NCI-H1417 (cell line): ENCODE measurements around the gene SMOC2.
"Not testable (repeated sequence)": the region's sequence is repeated elsewhere in the genome, so short reads cannot be mapped to it uniquely, and the experiment has no call there.

Source experiments
- DNase-seq, 3 experiments: peaks; one replicate each; lab custom pipeline; 2025; lab: John Stamatoyannopoulos, UW

The SMOC2 gene

DNA sequence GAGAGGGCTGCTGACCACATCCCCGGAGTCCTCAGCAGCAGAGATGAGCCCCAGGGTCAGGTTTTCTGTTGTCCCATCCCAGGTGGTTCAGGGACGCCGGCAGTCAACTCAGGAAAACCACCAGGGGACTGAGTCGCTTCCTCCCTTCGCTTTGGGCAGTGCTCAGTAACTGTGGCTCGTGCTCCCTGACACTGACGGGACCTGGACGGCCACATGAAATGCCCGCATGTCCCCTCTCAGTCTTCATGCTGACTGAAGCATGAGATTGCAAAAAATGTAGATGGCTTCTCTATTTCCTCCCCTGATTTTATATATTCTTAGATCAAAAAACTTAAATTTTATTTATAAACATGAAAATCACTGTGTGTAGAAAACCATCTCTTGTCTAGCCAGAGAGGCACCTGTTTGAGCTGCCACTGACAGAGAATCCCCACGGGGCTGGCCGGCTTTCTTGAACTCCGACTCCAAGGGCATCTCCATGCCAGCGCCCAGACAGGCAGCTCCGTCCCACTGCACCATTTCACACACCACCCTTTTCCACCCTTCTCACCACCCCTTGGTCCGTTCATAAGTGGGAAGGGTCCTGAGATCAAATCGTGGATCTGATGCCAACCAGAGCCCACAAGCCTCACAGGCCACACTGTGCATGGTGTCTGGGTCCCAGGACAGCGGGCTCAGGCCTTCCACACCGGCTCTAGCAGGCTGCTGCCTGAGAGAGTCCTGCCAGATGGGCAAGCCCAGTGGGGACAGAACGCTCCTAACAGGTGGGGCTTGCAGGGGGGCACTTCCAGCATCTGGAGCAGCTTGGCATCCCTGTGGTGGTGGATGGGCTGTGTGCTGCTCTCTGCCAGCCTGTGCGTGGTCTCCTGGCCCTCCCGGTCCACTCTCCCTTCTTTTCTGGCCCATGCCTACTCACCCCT is 98.2 kb downstream of the SMOC2 start:
- no peak for DNase-seq

DNA sequence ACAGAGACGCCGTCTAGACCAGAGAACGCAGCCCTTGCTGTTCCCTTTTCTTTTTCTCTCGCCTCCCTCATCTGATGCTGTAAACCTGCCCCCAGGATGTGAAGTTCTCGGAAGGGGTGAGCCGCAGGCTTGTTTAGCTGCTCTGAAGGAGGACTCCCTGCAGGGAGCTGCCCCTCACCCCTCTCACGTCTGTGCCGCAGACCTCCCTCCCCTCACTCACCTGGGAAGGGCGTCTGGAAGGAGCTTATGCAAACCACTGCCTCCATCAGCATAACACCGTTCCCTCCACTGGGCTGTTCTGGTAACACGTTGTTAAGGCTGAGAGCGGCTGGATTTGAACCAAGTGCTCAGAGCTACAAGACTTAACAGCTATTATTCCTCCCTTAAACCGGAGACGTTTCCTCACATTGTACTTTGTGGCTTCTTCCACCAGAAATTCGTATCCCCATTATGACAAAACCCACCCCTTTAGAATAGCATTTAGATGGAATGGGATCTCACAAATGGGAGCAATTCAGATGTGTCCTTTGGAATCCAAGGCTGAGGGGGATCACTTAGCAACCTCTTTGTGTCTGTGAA is 99.8 kb downstream of the SMOC2 start:
- no peak for DNase-seq

- DNase-seq, result no peak
These were observed 100.3 kb downstream of the SMOC2 start for GRCh38 chr6:168541307-168541706.

GRCh38 chr6:168542301-168542700 is 101.3 kb downstream of the SMOC2 start:
- peak in 1 of 3 experiments; percentile 26 for DNase-seq

GRCh38 chr6:168545428-168545827 is 104.4 kb downstream of the SMOC2 start:
- DNase-seq, result no peak

DNA sequence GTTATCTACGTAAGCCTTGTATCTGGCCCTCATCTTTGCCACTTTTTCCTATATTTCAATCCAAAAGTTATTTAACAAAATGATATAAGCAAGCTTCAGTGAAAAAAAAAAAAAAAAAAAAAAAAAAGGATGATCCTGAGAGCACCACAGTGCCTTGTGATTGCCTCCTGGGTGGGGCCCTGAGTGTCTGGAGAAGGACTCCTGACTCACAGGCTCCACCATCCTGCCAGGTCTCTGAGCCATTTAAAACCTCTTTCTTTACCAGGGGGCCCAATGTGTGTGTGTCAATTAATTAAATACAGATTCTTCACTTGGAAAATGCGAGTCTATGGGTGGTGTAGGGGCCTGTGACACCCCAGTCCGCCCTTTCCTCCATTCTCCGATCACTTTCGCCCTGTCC is 105.2 kb downstream of the SMOC2 start:
- no peak for DNase-seq

- DNase-seq, result no peak
These were observed 105.7 kb downstream of the SMOC2 start for GRCh38 chr6:168546730-168547129.

- DNase-seq, result no peak
These were observed 109.3 kb downstream of the SMOC2 start for GRCh38 chr6:168550326-168550725.

DNA sequence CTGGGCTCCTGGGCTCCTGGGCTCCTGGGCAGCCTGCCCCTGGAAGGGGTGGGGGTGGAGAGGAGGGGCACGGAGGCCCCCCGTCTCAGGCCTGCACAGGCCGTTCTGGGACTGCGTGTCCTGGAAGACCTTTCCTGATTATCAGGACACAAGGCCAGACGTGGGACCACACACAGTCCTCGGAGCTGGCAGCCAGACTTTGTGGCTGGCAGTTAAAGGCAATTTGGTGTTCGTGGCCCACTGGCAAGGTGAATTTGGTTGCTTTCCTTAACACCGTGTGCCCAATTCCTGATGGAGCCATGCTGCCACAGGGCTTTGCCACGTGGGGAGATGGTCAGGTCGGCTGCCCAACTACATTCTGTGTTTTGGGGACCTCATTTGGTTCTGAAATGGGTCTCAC is 113.5 kb downstream of the SMOC2 start:
- no peak for DNase-seq

DNA sequence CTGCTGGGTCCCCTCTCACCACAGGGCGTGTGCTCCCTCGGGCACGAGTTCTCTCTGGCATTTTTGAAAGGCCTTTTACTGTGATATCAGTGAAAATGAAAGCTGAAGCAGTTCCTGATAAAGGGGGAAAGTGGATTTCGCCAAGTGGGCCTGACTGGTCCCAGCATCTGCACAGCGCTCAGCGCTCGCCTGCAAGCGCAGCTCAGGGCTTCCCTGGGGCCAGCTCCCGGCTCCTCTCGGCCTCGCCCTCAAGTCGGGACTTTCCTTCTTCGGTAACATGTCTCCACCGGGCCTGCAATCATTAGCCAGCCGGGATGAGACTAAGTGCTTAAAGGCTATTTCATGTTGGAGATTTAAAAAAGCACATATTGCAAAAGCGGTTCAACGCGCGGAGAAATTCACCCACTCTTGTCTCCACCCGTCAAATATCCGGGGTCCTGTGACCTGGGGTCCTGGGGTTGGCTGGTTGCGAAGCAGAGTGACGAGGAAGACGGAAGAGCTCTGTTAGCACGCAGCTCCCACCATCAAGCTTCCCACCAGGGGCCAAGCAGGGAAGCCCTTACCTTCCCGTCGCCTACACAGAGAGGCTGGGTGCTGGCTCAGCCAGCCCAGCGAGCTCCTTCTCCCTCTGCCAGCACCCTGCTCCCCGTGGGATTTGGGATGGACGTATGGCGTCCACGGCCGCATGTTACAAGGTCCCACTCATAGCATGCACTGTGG is 114.1 kb downstream of the SMOC2 start:
- no peak for DNase-seq

DNA sequence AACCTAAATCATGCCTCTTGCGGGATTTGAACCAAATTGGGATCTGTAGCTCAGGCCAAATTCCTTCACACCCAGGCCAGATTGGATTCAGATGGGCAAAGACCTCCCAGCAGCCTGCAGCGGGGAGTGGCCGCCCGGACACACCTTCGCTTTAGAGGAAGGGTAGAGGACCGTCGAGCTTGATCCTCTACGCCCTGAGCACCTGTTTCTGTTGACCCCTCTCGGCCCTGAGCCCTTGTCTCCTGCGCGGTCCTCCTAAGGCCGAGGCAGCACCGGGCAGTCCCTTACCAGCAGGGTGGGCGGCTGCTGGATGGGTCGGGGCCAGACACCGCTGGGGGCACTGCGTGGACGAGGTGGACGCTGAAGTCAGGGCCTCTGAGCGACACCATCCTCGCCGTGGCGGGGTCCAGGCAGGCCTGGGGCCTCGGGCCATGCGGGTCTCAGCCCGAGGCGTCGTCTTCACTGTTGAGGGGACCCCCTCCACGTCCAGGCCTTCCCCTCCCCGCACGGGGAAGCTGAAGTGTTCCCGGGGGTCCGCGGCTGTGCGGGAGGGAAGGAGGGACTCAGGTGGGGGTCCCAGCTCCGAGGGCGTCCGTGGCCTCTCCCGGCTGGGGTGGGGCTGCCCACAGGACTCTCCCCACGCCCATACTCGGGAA is 114.8 kb downstream of the SMOC2 start:
- DNase-seq, result no peak

DNA sequence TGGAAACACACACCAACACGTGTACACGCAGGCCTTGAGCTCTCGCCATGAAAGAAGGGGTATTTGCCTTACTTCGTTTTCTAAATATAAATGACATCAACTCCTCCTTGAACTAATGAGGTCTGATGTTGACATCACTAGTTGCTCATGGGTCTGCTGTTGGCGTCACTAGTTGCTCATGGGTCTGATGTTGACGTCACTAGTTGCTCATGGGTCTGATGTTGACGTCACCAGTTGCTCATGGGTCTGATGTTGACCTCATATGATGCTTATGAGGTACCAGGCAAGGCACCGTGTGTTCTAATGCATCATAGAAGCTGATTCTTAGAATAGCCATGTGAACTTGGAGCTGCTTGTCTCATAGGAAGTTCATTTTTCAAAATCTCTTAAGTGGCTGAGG is 116.5 kb downstream of the SMOC2 start:
- no peak for DNase-seq

DNA sequence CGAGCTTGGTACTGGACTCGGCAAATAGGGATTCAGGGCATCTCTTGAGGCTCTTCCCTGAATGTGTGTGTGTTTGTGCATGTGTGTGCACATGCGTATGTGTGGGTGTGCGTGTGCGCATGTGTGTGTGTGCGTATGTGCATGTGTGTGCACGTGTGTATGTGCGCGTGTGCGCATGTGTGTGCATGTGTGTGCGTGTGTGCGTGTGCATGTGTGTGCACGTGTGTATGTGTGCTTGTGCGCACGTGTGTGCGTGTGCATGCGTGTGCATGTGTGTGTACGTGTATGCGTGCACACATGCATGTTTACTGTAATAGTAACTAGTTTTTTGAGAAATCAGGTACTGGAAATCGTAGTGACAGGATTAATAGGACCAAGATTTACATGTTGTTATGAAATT is 117.7 kb downstream of the SMOC2 start:
- no peak for DNase-seq

GRCh38 chr6:168559574-168560098 is 118.7 kb downstream of the SMOC2 start:
- DNase-seq, result no peak

DNA sequence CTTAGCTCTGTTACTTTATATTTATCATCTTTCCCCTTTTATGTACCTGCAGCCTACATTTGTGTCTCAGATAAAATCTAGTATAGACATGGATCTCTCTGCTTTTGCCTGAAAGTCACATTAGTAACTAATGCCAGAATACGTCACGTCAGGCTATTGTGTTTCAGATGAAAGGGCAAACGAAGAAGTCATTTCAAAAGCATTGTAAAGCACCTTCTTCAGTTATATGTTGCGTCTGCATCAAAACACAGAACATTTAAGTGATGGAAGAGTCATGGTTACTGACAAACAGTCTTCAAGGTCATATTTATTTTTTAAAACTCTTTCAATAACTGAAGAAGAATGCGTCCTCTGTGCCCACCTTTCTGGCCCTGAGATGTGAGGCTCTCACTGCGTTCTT is 119.1 kb downstream of the SMOC2 start:
- no peak for DNase-seq

GRCh38 chr6:168562576-168563151 is 121.7 kb downstream of the SMOC2 start:
- no peak for DNase-seq

DNA sequence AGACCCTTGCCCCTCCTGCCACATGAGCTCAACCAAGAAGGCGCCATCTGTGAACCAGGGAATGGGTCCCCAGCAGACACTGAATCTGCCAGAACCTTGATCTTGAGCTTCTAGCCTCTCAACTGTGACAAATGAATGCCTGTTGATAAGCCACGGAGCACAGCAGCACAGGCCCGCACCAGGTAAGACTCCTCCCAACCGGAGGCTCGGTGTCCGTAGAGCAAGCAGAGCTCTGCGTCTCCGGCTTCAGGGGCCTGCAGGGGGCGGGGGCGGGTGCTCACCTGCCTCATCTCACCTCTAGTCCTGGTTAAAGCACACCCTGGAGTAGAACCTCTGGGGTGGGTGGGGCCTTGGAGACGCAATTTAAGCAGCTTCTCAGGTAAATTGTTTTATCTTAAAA is 122.7 kb downstream of the SMOC2 start:
- no peak for DNase-seq

- no peak for DNase-seq
These were observed 124.1 kb downstream of the SMOC2 start for GRCh38 chr6:168565112-168565511.

GRCh38 chr6:168570211-168570610 is 129.2 kb downstream of the SMOC2 start:
- no peak for DNase-seq

DNA sequence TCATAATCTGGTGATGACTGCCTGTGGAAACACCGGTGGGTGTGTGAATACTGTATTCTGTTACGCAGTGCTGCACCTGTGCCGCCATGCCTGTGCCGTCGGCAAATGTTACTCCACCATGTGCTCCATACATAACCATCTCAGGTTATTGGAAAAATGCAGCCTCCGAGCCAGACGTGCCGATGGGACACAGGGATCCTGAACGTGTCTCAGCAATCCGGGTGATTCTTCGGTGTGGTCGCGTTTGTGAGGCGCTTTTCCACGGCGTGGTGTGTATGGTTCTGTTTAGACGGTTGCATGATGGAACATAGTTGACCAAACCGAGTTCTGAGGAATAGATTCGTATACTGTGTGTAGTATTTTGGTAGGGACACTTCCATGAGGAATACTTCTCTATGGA is 130.3 kb downstream of the SMOC2 start:
- no peak for DNase-seq

DNA sequence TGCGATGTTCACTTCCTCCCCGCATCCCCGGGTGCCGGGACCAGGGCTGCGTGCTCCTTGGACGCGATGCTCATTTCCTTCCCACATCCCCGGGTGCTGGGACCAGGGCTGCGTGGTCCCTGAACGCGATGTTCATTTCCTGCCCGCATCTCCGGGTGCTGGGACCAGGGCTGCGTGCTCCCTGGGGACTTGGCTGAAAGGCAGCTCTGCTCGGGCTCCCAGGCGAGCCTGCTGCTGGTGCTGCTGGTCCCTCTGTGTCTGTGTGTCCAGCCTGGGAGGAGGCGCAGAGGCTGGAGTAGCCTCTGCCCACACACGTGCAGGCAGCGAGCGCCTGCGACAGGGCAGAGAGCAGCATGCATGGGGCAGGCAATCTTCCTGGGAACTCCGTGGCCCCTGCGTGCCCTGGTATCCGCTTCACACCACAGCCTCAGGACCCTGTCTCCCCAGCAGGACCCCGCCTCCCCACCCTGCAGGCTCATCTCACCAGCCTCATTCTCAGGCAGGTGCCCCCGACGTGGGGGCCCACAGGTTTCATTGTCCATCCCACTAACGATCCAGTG is 132.4 kb downstream of the SMOC2 start:
- not testable (repeated sequence) for DNase-seq
